Esophagus squamous epithelium (tissue), 5 donors: ENCODE data around the gene ARHGAP9. TPM values are rescaled to one million over a fixed set of nuclear protein-coding genes. Genes with fewer than 3 reads are reported as not detected.
"Not testable (repeated sequence)": the region's sequence is repeated elsewhere in the genome, so short reads cannot be mapped to it uniquely, and the experiment has no call there.

Experiments
- DNase-seq: peaks from one replicate; lab custom pipeline; 2025; lab: John Stamatoyannopoulos, UW
- H3K27ac ChIP-seq, 4 donors: fragments of 200-600 bp; sonication (generic); one replicate each; pipeline ENCODE4 v1.5.1; 2016 to 2019; ENCODE audit warnings: mild to moderate bottlenecking in 1 of 4
- H3K27me3 ChIP-seq, 4 donors: fragments of 200-600 bp; sonication (generic); 1 replicate in 3 of 4; 2 replicates in 1 of 4; pipeline versions ENCODE4 v1.5.1 to v1.6.0; 2017 to 2021; ENCODE audit warnings: antibody characterized with exemption in 1 of 4
- H3K36me3 ChIP-seq, 3 donors: fragments of 200-600 bp; sonication (generic); one replicate each; pipeline ENCODE4 v1.5.1; 2016 to 2019
- H3K4me1 ChIP-seq, 3 donors: fragments of 200-600 bp; sonication (generic); one replicate each; pipeline ENCODE4 v1.5.1; 2017 to 2019
- H3K4me3 ChIP-seq, 4 donors: fragments of 200-600 bp; sonication (generic); 1 replicate in 3 of 4; 2 replicates in 1 of 4; pipeline ENCODE4 v1.5.1; 2016 to 2019; ENCODE audit warnings: mild to moderate bottlenecking in 2 of 4, moderate library complexity in 1 of 4
- H3K9me3 ChIP-seq, 3 donors: fragments of 200-600 bp; sonication (generic); one replicate each; pipeline ENCODE4 v1.5.1; 2016 to 2019
- POLR2A ChIP-seq, 4 donors: fragments of 450-650 bp; IDR thresholded peaks; one replicate each; pipeline ENCODE4 v1.6.1; 2017; ENCODE audit warnings: antibody characterized with exemption in 4 of 4, mild to moderate bottlenecking in 4 of 4, moderate library complexity in 3 of 4
- WGBS, 2 donors: methylation state at CpG; one replicate each; pipeline ENCODE4 v1.1.5; 2018; 5-methylcytosine and 5-hydroxymethylcytosine counted together
- intact Hi-C: fragments of 100-400 bp; cut with DNase I; formaldehyde crosslinking; loops from one replicate; pipeline ENCODE4 v1.15.0; 2022
- total RNA-seq, 4 donors: library from RNA; depleted of rRNA; stranded (reverse); fragments of >200 nt; gene quantifications; one replicate each; pipeline ENCODE4 v1.1.0, GENCODE V29; 2016
- TF ChIP-seq, protein P1 (sequence below), 6 experiments: fragments of 450-650 bp in 4 of 6; fragments of 200-600 bp in 2 of 6; sonication (generic) in 2 of 6; IDR thresholded peaks; one replicate each; pipeline ENCODE4 v1.5.1; 2016 to 2019; ENCODE audit warnings: antibody characterized with exemption in 6 of 6, mild to moderate bottlenecking in 4 of 6, moderate library complexity in 4 of 6
- donor health status: DM: yes; HTN: yes; CAD: no.

Gene ARHGAP9
- total RNA-seq, 4 donors from 2014 or later: 4.5 to 20.4 (median 11.3) TPM

GRCh38 chr12:57446292-57446960 lies 33.2 kb downstream of the ARHGAP9 start:
- TF ChIP-seq POLR2A (IDR thresholded peaks at IDR 0.05): no peak
- TF ChIP-seq, protein P1, sequence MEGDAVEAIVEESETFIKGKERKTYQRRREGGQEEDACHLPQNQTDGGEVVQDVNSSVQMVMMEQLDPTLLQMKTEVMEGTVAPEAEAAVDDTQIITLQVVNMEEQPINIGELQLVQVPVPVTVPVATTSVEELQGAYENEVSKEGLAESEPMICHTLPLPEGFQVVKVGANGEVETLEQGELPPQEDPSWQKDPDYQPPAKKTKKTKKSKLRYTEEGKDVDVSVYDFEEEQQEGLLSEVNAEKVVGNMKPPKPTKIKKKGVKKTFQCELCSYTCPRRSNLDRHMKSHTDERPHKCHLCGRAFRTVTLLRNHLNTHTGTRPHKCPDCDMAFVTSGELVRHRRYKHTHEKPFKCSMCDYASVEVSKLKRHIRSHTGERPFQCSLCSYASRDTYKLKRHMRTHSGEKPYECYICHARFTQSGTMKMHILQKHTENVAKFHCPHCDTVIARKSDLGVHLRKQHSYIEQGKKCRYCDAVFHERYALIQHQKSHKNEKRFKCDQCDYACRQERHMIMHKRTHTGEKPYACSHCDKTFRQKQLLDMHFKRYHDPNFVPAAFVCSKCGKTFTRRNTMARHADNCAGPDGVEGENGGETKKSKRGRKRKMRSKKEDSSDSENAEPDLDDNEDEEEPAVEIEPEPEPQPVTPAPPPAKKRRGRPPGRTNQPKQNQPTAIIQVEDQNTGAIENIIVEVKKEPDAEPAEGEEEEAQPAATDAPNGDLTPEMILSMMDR (IDR thresholded peaks at IDR 0.05): no peak
- Histone ChIP-seq H3K27ac (no peak overlapping the region), H3K4me3 (no peak overlapping the region), H3K36me3 (no peaks in the 10 kb centered on the region), H3K27me3 (peaks cover 0 to 2% (median 0%) of the 10 kb centered on the region in 4 donors), H3K9me3 (peaks cover 0 to 7% (median 0%) of the 10 kb centered on the region in 3 donors), H3K4me1 (no peaks in the 10 kb centered on the region)
- intact Hi-C loops: no loop called here
- 86 to 88% methylated on average over 5 to 6 of the region's 6 CpGs for WGBS, 2 donors
- no peak for DNase-seq

GRCh38 chr12:57444744-57445143 lies 34.9 kb downstream of the ARHGAP9 start:
- H3K27me3 ChIP-seq: no peaks in the 10 kb centered on the region
- no peak overlapping the region for H3K4me3 ChIP-seq
- no peak for TF ChIP-seq POLR2A (IDR thresholded peaks at IDR 0.05)
- TF ChIP-seq, protein P1 (IDR thresholded peaks at IDR 0.05): no peak
- no peak for DNase-seq
- H3K4me1 ChIP-seq: no peaks in the 10 kb centered on the region
- H3K36me3 ChIP-seq: no peaks in the 10 kb centered on the region
- 48 to 67% methylated on average over 5 of the region's 5 CpGs for WGBS, 2 donors
- peaks cover 0 to 7% (median 0%) of the 10 kb centered on the region in 3 donors for H3K9me3 ChIP-seq
- intact Hi-C loops: no loop called here
- H3K27ac ChIP-seq: no peak overlapping the region

- DNase-seq, H3K4me1 ChIP-seq, H3K27ac ChIP-seq, H3K27me3 ChIP-seq, H3K9me3 ChIP-seq, H3K36me3 ChIP-seq, intact Hi-C loops, H3K4me3 ChIP-seq: not testable (repeated sequence)
- 75 to 81% methylated on average over 6 of the region's 6 CpGs for WGBS, 2 donors
These were observed 35.3 kb downstream of the ARHGAP9 start for GRCh38 chr12:57444337-57444736.

GRCh38 chr12:57441846-57442427 lies 37.7 kb downstream of the ARHGAP9 start:
- TF ChIP-seq, protein P1 (IDR thresholded peaks at IDR 0.05): no peak
- TF ChIP-seq POLR2A (IDR thresholded peaks at IDR 0.05): no peak
- no peak overlapping the region for H3K27ac ChIP-seq
- no peak overlapping the region for H3K4me3 ChIP-seq
- intact Hi-C loops: no loop called here
- WGBS, 2 donors: 38 to 92% methylated on average over 1 of the region's 1 CpG
- DNase-seq: no peak
- no peaks in the 10 kb centered on the region for H3K27me3 ChIP-seq
- H3K9me3 ChIP-seq: peaks cover 0 to 7% (median 0%) of the 10 kb centered on the region in 3 donors
- H3K36me3 ChIP-seq: no peaks in the 10 kb centered on the region
- no peaks in the 10 kb centered on the region for H3K4me1 ChIP-seq

- H3K4me3 ChIP-seq, H3K27ac ChIP-seq, H3K36me3 ChIP-seq, intact Hi-C loops, H3K9me3 ChIP-seq, H3K27me3 ChIP-seq, H3K4me1 ChIP-seq, DNase-seq: not testable (repeated sequence)
- 67 to 72% methylated on average over 2 of the region's 2 CpGs for WGBS, 2 donors
These were observed 38.3 kb downstream of the ARHGAP9 start for GRCh38 chr12:57441393-57441792.

DNA sequence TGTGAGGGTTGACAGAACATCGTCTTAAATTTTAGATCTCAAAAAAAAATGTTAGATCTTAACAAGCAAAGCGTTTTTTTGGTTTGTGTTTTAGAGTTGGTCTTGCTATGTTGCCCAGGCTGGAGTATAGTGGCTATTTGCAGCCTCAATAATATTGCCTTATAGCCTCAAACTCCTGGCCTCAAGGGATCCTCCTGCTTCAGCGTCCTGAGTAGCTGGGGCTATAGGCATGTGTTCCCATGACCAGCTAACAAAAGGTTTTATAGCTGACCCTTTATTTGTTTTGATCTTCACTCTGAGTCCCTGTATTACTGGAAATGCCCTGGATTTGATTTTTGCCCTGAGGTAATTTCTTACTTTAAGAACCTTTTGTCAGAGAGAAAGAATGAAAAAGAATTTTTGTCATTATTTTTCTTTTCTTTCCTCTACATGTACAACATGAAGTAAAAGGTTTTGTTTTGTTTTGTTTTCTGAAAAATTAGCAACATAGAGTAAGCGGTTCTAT lies 39.9 kb downstream of the ARHGAP9 start:
- Histone ChIP-seq H3K36me3 (no peaks in the 10 kb centered on the region), H3K9me3 (peaks cover 0 to 7% (median 0%) of the 10 kb centered on the region in 3 donors), H3K4me3 (no peak overlapping the region), H3K4me1 (no peaks in the 10 kb centered on the region), H3K27ac (no peak overlapping the region), H3K27me3 (no peaks in the 10 kb centered on the region)
- 80 to 81% methylated on average over 4 of the region's 4 CpGs for WGBS, 2 donors
- TF ChIP-seq, protein P1 (IDR thresholded peaks at IDR 0.05): no peak
- no peak for TF ChIP-seq POLR2A (IDR thresholded peaks at IDR 0.05)
- no peak for DNase-seq
- intact Hi-C loops: no loop called here
